Stimulated activated effector memory CD8-positive, alpha-beta T cell treated with anti-CD3 and anti-CD28 coated beads, Interleukin-12 subunit alpha, Interleukin-12 subunit beta, amount 100 ng/mL, for 72 hours (primary cell): ENCODE results near the gene ANKRD65.
"Not testable (repeated sequence)": the region's sequence is repeated elsewhere in the genome, so short reads cannot be mapped to it uniquely, and the experiment has no call there.

Experiments
- ATAC-seq: fragments of 150-1000 bp; cut with Tn5 transposase; 2 replicates; pipeline ENCODE4 v1.10.0; 2021
- DNase-seq, 2 donors: peaks; one replicate each; pipeline ENCODE4 v3.0.0; 2021 to 2022; ENCODE audit warnings: low spot score in 2 of 2
- H3K27ac Mint-ChIP-seq: one replicate; pipeline ENCODE4 v1.8.0; 2022; ENCODE audit warnings: mild to moderate bottlenecking, mixed read lengths
- H3K36me3 Mint-ChIP-seq: one replicate; pipeline ENCODE4 v1.8.0; 2022; ENCODE audit warnings: mild to moderate bottlenecking, mixed read lengths
- H3K4me1 Mint-ChIP-seq: one replicate; pipeline ENCODE4 v1.8.0; 2022; ENCODE audit warnings: mixed read lengths
- H3K4me3 Mint-ChIP-seq: one replicate; pipeline ENCODE4 v1.8.0; 2022; ENCODE audit warnings: mild to moderate bottlenecking, mixed read lengths
- H3K9me3 Mint-ChIP-seq: one replicate; pipeline ENCODE4 v1.8.0; 2022; ENCODE audit warnings: mixed read lengths

Gene ANKRD65

GRCh38 chr1:1435911-1436629 is 15.0 kb upstream of the ANKRD65 start:
- no peak for DNase-seq
- peak overlapping the region; percentile 56 for H3K4me3 Mint-ChIP-seq
- no peaks in the 10 kb centered on the region for H3K9me3 Mint-ChIP-seq
- H3K27ac Mint-ChIP-seq, result no peak overlapping the region
- ATAC-seq, result no peak
- H3K36me3 Mint-ChIP-seq, result no peaks in the 10 kb centered on the region
- peaks cover 6% of the 10 kb centered on the region for H3K4me1 Mint-ChIP-seq

GRCh38 chr1:1435106-1435903 is 14.2 kb upstream of the ANKRD65 start, which contains the start of gene VWA1:
Gene VWA1, plus strand, starts transcription at chr1:1435690. Its CDS starts 59 bp downstream, at chr1:1435749.
- Mint-ChIP-seq H3K4me1 (peaks cover 6% of the 10 kb centered on the region), H3K4me3 (peak within 1 kb of the TSS; percentile 56), H3K36me3 (no peaks in the 10 kb centered on the region), H3K27ac (no peak within 1 kb of the TSS), H3K9me3 (no peaks in the 10 kb centered on the region)
- DNase-seq (peak; percentile 72 to 82), ATAC-seq (peak; percentile 73)

- Mint-ChIP-seq H3K4me1 (peaks cover 6% of the 10 kb centered on the region), H3K9me3 (no peaks in the 10 kb centered on the region), H3K36me3 (no peaks in the 10 kb centered on the region), H3K4me3 (peak overlapping the region; percentile 55), H3K27ac (no peak overlapping the region)
- no peak for ATAC-seq
- no peak for DNase-seq
Measured at GRCh38 chr1:1434824-1435105, 13.7 kb upstream of the ANKRD65 start.

DNA sequence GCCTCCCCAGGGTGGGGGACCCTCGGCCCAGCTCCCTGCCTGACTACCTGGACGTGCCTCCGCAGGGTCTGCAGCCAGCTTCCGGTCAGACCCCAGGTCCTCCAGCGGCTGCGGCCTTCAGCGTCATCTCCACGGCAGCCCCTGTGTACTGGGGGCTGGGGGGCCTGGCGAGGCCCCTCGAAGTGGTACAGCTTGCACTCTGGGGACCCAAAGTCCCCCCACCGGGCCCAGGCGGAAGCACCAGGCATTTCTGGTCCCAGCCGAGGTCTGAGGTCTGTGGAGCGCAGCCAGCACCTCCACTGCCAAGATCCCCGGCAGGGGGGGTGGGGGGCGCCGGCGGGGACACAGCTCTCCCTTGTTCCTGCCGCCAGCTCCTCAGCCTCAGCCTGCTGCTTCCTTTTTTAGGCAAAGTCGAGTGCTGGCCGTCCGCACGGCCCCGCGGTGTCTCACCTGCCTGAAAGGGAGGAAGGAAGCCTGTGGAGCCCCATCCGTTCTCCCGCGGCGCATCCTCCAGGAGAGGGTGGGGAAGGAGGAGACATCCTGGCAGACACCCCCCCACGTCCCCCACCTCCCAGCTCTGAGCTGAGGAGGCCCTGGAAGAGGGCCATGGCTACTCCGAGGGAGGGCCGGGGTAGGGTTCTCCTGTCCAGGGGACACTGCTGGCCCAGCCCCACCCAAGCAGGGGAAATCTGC is 13.2 kb upstream of the ANKRD65 start:
- H3K27ac Mint-ChIP-seq, result no peak overlapping the region
- ATAC-seq (no peak), DNase-seq (no peak)
- H3K4me1 Mint-ChIP-seq, result peaks cover 6% of the 10 kb centered on the region
- no peaks in the 10 kb centered on the region for H3K36me3 Mint-ChIP-seq
- H3K4me3 Mint-ChIP-seq, result peak overlapping the region; percentile 55
- H3K9me3 Mint-ChIP-seq, result no peaks in the 10 kb centered on the region

DNA sequence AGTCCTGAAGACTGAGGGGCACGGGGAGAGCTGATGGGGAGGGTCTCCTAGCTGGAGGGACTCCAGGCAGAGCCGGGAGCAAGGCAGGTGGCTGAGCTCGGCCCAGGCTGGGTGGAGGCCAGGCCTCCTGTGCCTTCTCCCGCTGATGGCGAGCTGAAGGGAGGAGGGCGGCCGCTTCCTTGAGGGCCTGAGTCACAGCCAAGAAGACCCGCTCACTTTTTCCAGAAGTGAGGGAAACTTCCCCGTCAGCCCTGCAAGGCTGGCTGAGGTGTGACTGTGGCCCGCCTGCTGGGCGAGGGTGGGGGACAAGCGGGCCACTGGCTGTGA is 12.7 kb upstream of the ANKRD65 start:
- H3K27ac Mint-ChIP-seq, result no peak overlapping the region
- no peak for DNase-seq
- ATAC-seq, result peak; percentile 61
- peak overlapping the region; percentile 55 for H3K4me3 Mint-ChIP-seq
- no peaks in the 10 kb centered on the region for H3K9me3 Mint-ChIP-seq
- no peaks in the 10 kb centered on the region for H3K36me3 Mint-ChIP-seq
- peaks cover 6% of the 10 kb centered on the region for H3K4me1 Mint-ChIP-seq

GRCh38 chr1:1432951-1433803 is 12.1 kb upstream of the ANKRD65 start:
- peak overlapping the region; percentile 55 for H3K4me3 Mint-ChIP-seq
- DNase-seq (no peak), ATAC-seq (no peak)
- no peaks in the 10 kb centered on the region for H3K9me3 Mint-ChIP-seq
- H3K27ac Mint-ChIP-seq, result no peak overlapping the region
- peaks cover 6% of the 10 kb centered on the region for H3K4me1 Mint-ChIP-seq
- H3K36me3 Mint-ChIP-seq, result no peaks in the 10 kb centered on the region

GRCh38 chr1:1432274-1432950 is 11.3 kb upstream of the ANKRD65 start:
- H3K36me3 Mint-ChIP-seq, result no peaks in the 10 kb centered on the region
- H3K9me3 Mint-ChIP-seq, result no peaks in the 10 kb centered on the region
- ATAC-seq (no peak), DNase-seq (no peak)
- no peak overlapping the region for H3K4me3 Mint-ChIP-seq
- no peak overlapping the region for H3K27ac Mint-ChIP-seq
- peaks cover 6% of the 10 kb centered on the region for H3K4me1 Mint-ChIP-seq

DNA sequence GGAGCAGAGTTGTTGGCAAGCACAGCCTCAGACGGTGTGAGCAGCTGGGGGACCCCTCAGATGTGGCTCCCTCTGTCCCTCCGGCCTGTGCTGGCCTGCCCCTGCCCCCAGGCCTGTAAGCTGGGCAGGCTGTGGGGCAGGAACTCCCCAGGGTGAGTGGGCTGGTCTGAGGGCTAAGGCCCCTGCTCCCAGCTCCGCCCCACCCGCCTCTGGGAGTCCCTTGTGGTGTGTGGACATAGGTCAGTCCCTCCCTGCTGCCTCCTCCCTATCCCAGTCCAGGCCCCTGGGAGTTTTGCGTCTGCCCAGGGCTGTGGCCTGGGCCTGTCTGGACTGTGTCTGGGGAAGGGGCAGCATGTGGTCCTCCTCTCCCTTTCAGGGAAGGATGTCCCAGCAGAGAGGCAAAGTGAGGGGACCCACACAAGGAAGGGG is 10.8 kb upstream of the ANKRD65 start:
- Mint-ChIP-seq H3K27ac (no peak overlapping the region), H3K36me3 (no peaks in the 10 kb centered on the region), H3K9me3 (no peaks in the 10 kb centered on the region), H3K4me3 (no peak overlapping the region), H3K4me1 (peaks cover 6% of the 10 kb centered on the region)
- no peak for DNase-seq
- ATAC-seq, result no peak

DNA sequence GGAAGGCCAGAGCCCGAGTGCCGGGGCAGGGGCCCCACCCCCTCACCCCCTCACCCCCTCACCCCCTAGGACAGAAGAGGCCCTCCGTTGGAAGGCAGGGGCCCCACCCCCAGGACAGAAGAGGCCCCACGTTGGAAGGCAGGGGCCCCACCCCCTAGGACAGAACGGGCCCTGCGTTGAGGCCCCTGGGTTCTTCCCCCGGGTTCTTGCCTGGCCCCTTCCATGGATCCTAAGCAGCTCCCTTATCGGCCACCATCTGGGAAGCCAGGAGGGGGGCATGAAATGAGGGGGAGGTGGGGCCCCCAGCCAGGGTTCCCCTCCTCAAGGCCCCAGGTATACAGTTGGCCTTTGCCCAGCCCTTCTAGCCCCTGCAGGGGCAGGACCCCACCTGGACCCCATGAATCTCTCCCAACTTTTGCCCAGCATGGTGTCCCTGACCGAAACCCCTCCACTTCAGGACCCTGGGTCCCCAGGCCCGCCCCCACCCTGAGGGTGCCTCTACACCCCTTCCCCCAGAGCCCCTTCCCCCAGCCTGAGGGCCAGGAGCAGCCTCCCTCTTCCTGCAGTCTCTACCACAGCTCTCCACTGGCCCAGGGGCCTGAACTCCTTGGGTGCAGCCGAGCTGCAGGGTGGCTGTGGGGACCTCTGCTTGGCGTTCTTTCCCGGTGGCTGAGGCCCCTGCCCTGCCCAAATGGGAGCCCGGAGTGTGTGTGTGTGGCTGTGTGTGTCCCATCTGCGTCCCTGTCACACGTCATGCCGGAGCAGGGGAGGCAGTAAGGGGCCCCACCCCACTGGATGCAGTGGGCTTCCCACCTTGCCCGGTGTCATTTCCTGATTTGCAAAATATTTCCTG is 10.1 kb upstream of the ANKRD65 start:
- Mint-ChIP-seq H3K9me3 (no peaks in the 10 kb centered on the region), H3K27ac (no peak overlapping the region), H3K4me1 (peaks cover 6% of the 10 kb centered on the region), H3K4me3 (no peak overlapping the region), H3K36me3 (no peaks in the 10 kb centered on the region)
- ATAC-seq, result no peak
- DNase-seq, result no peak

DNA sequence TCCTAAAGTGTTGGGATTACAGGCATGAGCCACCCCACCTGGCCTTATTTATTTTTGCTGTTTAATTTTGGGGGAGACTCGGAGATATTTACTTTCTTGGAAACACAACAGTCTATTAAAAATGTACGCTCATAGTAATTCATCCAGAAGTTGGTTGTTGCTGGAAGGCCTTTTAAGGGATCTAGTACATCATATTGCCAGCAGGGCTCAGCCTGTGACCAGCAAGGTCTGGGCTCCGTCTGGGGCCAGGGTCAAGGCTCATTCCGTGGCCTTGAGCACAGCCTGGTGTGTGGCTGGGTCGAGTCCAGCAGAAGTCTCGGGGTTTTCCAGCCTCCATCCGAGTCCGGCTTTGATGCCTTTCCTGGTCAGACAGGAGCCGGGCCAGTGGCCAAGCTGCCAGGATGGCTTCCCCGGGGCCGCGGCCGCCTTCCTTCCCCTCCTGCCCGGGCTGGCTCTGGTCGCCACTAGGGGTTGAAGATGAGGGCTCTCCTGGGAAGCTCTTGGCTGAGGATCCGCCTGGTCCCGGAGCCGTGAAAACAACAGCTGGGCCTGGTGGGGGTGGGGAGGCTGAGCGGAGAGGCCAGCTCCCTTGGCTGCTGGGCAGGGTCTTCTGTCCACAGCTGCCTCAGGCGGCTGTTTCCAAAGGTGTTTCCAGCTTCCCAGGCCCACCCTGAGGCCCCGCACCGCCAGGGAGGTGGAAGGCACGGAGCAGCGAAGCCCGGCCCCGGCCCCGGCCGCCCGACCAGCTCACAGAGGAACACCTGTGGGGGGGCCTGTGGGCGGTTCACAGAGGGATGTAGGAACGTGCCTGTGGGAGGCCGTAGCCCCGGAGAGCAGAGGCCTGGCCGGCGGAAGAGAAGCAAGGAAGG is 9.3 kb upstream of the ANKRD65 start:
- no peak for DNase-seq
- H3K4me3 Mint-ChIP-seq, result no peak overlapping the region

GRCh38 chr1:1429671-1430073 is 8.6 kb upstream of the ANKRD65 start:
- ATAC-seq (no peak), DNase-seq (no peak)
- Mint-ChIP-seq H3K9me3 (no peaks in the 10 kb centered on the region), H3K27ac (no peak overlapping the region), H3K36me3 (no peaks in the 10 kb centered on the region), H3K4me3 (no peak overlapping the region), H3K4me1 (no peaks in the 10 kb centered on the region)

More for the DNA sequence above, 9.3 kb upstream of the ANKRD65 start:
- peaks cover 6% of the 10 kb centered on the region for H3K4me1 Mint-ChIP-seq
- no peaks in the 10 kb centered on the region for H3K36me3 Mint-ChIP-seq
- no peaks in the 10 kb centered on the region for H3K9me3 Mint-ChIP-seq
- no peak for ATAC-seq
- H3K27ac Mint-ChIP-seq, result no peak overlapping the region

GRCh38 chr1:1428967-1429366 is 7.9 kb upstream of the ANKRD65 start:
- H3K4me3 Mint-ChIP-seq, H3K4me1 Mint-ChIP-seq, H3K36me3 Mint-ChIP-seq, DNase-seq, H3K9me3 Mint-ChIP-seq, H3K27ac Mint-ChIP-seq, ATAC-seq: not testable (repeated sequence)

DNA sequence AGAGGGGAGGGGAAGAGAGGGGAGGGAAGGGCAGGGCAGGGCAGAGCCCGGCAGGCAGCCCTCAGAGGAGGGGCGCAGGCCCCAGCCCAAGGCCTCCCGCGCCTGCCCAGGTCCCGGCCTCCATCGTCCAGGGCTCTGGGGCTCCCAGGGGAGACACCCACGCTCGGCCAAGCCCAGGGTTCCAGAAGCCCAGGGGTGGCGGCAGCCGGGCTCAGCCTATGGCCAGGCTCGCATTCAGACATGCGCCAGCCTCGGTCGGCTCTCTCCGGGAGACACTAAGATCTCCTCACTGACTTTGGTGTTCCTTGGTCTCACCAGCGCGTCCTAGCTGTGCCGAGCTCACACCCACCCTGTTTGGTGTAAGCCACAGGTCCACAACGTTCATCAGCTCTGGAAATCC is 7.1 kb upstream of the ANKRD65 start:
- no peak for DNase-seq
- Mint-ChIP-seq H3K27ac (no peak overlapping the region), H3K4me1 (peaks cover 2% of the 10 kb centered on the region), H3K36me3 (no peaks in the 10 kb centered on the region), H3K9me3 (no peaks in the 10 kb centered on the region), H3K4me3 (no peak overlapping the region)
- no peak for ATAC-seq
